Fibroblast of skin of abdomen (primary cell): ENCODE measurements around the gene OR5A1. TPM values are rescaled to one million over a fixed set of nuclear protein-coding genes. Genes with fewer than 3 reads are reported as not detected.
"Not testable (repeated sequence)": the region's sequence is repeated elsewhere in the genome, so short reads cannot be mapped to it uniquely, and the experiment has no call there.

Experiments used
- DNase-seq: peaks from one replicate; pipeline ENCODE4 v3.0.0-alpha.2; 2013
- polyA plus RNA-seq, 2 experiments: library from polyadenylated mRNA; unstranded; fragments of 120-200 nt; gene quantifications; one replicate each; pipeline ENCODE4 v1.2.1, GENCODE V29; 2013; ENCODE audit not compliant: insufficient read length in 2 of 2

The OR5A1 gene
- polyA plus RNA-seq (2013, experiment 1 of 2; ENCODE audit: insufficient read length), result not detected
- not detected for polyA plus RNA-seq (2013, experiment 2 of 2; ENCODE audit: insufficient read length)

- DNase-seq, result no peak
Observed at GRCh38 chr11:59436169-59436568, at the start of gene OR5A1. Gene OR5A1, plus strand, starts transcription at chr11:59436469. Its CDS starts 6,700 bp downstream, at chr11:59443169.

DNA sequence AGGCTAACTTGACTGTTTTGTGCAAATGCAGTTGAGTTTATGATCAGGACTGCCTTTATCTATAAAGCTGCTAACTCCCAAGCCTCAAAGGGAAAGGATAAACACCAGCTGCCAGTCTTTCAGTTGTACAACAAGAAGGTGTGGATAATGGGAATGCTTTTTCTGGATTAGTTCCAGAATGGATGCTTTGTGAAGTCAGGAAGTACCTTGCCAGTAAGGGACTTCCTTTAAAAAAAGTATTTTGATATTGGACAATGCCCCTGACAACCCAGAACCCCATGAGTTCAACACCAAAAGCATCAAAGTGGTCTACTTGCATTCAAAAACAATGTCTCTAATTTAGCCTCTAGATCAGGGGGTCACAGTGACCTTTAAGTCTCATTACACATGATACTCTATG is 42.1 kb upstream of the OR5A1 start:
- no peak for DNase-seq

DNA sequence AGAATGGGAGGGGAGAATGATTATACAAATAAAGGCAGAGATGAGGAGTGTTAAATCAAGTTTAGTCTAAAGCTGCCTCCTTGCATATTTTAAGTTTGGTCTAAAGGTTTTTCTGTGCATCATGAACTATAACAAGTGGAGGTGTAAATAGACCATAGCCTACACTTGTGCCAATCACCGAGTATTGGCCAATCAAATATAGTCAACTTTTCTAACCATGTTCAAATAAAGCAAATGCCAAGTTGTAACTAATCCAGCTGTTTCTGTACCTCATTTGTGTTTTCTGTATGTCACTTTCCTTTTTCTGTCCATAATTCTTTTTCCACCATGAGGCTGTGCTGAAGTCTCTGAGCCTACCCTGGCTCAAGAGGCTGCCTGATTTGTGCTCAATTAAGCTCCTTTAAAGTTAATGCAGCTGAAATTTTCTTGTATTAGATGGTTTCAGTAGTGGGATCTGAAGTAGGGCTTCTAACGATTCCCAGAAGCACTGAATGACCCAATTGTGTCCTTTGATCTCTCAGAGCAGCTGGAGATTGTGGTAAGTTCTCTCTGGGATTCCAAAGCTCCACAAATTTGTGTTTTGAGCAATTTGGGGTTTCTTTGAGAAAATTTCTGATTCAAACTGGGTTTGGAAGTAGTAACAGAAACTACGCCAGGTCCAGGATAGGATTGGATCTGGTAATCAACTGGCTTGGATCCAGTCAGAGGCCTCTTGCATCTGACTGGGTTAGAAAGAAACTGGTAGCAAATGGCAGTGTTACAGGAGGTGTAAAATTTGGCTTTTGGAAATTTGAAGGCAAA is 35.6 kb upstream of the OR5A1 start:
- no peak for DNase-seq

DNA sequence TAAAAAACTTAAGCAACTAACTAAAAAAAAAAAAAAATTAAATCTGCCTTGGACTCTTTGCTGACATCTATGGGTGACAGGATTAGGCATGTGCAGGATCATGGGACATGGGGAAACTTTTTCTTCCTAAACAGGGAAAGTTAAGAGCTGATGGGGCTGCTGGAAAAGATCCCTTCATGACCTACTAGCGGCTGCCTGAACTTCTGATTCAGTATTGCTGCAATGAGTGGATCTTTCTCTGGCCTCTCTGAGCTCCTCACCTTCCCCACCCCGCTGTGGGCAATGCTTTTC is 35.1 kb upstream of the OR5A1 start:
- no peak for DNase-seq

GRCh38 chr11:59403546-59403945 is 32.7 kb upstream of the OR5A1 start:
- no peak for DNase-seq

- no peak for DNase-seq
Observed at GRCh38 chr11:59413646-59414045, 22.6 kb upstream of the OR5A1 start.

GRCh38 chr11:59415111-59415510 is 21.2 kb upstream of the OR5A1 start:
- no peak for DNase-seq

GRCh38 chr11:59416613-59417012 is 19.7 kb upstream of the OR5A1 start:
- DNase-seq, result no peak

GRCh38 chr11:59417023-59417422 is 19.2 kb upstream of the OR5A1 start:
- DNase-seq, result no peak

DNA sequence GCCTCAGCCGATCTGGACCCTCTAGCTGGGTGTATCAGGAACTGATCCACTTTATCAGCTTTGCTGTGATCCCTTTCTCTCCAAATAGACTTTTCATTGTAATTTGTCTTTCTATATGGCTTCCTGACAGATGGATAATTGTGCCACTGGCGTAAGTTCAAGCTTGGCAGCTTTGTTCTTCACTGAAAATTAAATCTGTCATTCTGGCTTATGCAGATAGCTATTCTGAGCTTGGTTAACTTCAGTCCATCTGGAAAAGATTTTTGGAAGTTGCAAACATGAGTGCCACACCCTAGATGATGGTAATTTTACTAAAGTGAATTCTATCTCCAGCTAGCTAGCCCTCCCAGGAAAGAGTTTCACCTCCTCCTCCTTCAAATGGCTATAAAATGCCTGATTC is 18.1 kb upstream of the OR5A1 start:
- no peak for DNase-seq

DNA sequence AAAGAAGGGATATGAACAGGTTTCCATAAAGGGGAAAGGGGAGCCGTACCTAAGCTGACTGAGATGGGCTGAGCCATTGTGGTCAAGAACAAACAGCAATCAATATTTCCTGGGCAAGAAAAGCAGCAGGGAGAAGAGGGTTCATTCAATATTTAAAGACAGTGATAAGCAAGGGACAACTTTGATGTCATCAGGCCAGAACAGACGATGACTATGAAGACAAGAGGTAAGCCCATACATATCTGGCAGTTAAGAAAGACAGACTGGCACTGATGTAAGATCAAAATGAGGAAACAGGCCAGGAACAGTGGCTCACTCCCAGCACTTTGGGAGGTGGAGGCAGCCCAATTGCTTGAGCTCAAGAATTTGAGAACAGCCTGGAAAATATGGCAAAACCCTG is 12.4 kb upstream of the OR5A1 start:
- no peak for DNase-seq

GRCh38 chr11:59425131-59425530 is 11.1 kb upstream of the OR5A1 start:
- no peak for DNase-seq

DNA sequence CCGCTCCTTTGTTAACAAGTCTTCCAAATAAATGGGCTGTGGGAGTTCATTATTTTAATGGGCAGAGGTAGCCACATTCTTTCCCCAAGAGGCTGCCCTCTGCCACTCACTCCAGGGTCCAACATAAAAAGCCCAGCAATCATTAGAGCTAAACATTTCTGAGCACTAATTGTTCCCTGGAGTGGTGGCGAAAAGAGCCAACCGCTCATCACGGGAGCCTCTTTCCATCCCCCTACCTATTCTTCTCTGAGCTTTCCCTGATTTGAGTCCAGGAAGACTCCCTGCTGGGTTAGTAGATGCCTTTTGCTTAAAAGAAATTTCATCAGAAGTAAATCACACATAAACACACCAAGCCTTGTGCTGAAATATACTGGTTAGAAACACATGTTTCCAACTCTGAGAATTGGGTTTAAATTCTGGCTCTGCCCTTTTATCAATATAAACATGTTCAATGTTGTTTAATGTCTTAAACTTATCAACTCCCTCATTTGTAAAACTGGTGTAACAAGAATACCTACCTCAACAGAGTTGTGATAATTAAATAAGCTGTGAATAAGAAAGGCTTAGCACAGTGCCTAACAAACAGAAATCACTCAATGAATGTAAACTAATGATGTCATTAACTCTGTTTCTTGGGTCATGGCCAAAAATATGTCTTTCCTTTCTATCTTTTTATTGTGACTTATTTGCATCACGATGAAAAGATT is 9.8 kb upstream of the OR5A1 start, which contains the start of gene OR5A2:
OR5A2 (minus strand) TSS at position 53 of the 707 bp plus-strand sequence. CDS start 3,460 bp downstream, outside the sequence.
- no peak for DNase-seq

GRCh38 chr11:59427068-59427382 is 9.2 kb upstream of the OR5A1 start:
- DNase-seq, result no peak

GRCh38 chr11:59429924-59430516 is 6.2 kb upstream of the OR5A1 start:
- DNase-seq, result peak; percentile 13

DNA sequence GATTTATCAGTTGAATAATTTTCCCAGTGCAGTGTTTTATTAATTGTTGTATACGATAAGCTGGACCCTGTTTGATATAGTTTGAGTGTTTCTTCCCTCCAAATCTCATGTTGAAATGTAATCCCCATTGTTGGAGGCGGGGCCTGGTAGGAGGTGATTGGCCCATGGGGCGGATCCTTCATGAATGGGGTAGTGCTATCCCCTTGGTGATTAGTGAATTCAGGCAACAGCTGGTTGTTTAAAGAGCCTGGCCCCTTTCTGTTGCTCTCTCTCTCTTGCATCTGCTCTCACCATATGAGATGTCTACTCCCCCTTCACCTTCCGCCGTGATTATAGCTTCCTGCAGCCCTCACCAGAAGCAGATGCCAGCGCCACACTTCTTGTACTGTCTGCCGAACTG is 1.5 kb downstream of the OR5A1 start:
- no peak for DNase-seq

DNA sequence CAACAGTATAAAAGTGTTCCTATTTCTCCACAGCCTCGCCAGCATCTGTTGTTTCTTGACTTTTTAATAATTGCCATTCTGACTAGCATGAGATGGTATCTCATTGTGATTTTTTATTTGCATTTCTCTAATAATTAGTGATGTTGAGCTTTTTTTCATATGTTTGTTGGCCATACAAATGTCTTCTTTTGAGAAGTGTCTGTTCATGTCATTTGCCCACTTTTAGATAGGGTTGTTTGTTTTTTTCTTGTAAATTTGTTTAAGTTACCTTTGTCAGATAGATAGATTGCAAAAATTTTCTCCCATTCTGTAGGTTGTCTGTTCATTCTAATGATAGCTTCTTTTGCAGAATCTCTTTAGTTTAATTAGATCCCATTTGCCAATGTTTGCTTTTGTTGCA is 9.4 kb downstream of the OR5A1 start:
- DNase-seq, result not testable (repeated sequence)

- DNase-seq, result no peak
Observed at GRCh38 chr11:59448484-59448883, 12.2 kb downstream of the OR5A1 start.

DNA sequence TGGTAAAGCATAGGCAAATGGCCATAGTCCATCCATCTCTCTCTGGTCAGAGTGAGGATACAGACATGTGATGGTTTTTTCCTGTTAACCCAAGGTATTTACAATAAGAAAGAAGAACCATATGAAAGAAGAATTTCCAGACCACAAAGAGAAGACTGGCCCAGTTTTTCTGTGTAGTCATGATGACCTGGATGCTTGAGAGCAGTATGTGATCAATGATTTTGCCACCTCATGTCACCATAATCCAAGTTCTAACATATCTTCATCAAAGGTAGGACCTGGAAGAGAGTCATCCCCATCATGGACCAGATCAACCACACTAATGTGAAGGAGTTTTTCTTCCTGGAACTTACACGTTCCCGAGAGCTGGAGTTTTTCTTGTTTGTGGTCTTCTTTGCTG is 20.4 kb downstream of the OR5A1 start, which contains the start of gene OR4D6:
OR4D6 (plus strand) TSS at position 301 of the 400 bp plus-strand sequence; CDS start at position 301, 0 bp downstream.
- no peak for DNase-seq

DNA sequence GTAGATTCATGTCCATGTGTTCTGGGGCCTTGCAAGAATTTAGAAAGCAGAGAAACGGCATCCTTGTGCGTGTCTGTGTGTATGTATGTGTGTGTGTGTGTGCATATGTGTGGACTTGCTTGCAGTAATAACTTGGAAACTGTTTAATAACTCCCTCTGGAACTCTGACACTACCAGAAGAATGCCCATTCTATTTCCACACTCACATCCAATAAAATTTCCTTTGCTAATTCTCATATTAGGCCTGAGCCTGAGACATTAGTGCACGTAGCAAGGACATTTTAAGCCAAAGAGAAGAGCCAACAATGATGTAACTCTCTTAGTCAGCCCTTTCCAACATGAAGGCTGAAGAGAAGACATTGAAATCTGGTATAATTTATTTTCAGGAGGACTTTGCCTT is 23.6 kb downstream of the OR5A1 start:
- no peak for DNase-seq

- no peak for DNase-seq
Observed at GRCh38 chr11:59463190-59463641, 26.9 kb downstream of the OR5A1 start.

- no peak for DNase-seq
Observed at GRCh38 chr11:59473015-59473414, 36.7 kb downstream of the OR5A1 start, which contains the start of gene OR4D10. Gene OR4D10, plus strand, starts transcription at chr11:59473315. Its CDS starts 4,115 bp downstream, at chr11:59477430.

- no peak for DNase-seq
Observed at GRCh38 chr11:59475176-59475575, 38.9 kb downstream of the OR5A1 start.
